Caco-2 (cell line): ENCODE results near the gene EMILIN1. TPM values are rescaled to one million over a fixed set of nuclear protein-coding genes. Genes with fewer than 3 reads are reported as not detected.

Experiments
- BruUV-seq: library from RNA; stranded (reverse); fragments of 400-500 nt; replicated peaks from 2 replicates; lab custom pipeline; 2021; lab: Mats Ljungman, UMichigan
- CTCF ChIA-PET: fragments of 300-600 bp; sonication (Branson Sonifier 250); formaldehyde crosslinking; loops from one replicate; lab custom pipeline; 2022; ENCODE audit warnings: antibody characterized with exemption; lab: Charles Lee
- POLR2A ChIA-PET: fragments of 300-600 bp; sonication (Branson Sonifier 250); formaldehyde crosslinking; loops from one replicate; lab custom pipeline; 2022; ENCODE audit warnings: antibody characterized with exemption; lab: Charles Lee
- DNase-seq, 2 experiments: peaks; one replicate each; pipeline versions ENCODE4 v3.0.0 to v3.0.0-alpha.2; 2020 to 2022
- H3K27me3 ChIP-seq: replicated peaks from 2 replicates; pipeline ENCODE4 v1.6.0; 2011; ENCODE audit warnings: low read length; ENCODE audit not compliant: control insufficient read depth, insufficient read depth
- H3K36me3 ChIP-seq: 2 replicates; pipeline ENCODE4 v1.5.1; 2011; ENCODE audit warnings: low read length; ENCODE audit not compliant: control insufficient read depth, insufficient read depth
- H3K4me1 ChIP-seq: fragments of 250-450 bp; sonication (Bioruptor Pico); 2 replicates; pipeline ENCODE4 v1.5.1; 2020; ENCODE audit warnings: mild to moderate bottlenecking
- H3K4me3 ChIP-seq: 2 replicates; pipeline ENCODE4 v1.5.1; 2011; ENCODE audit warnings: low read depth, mild to moderate bottlenecking, control low read depth, low read length
- H3K9me3 ChIP-seq: fragments of 250-450 bp; sonication (Bioruptor Pico); 2 replicates; pipeline ENCODE4 v1.5.1; 2020; ENCODE audit warnings: mild to moderate bottlenecking, moderate library complexity
- H3K27ac Mint-ChIP-seq: one replicate; pipeline ENCODE4 v1.8.0; 2022; ENCODE audit warnings: mixed read lengths; ENCODE audit not compliant: unreplicated experiment
- H3K27me3 Mint-ChIP-seq: one replicate; pipeline ENCODE4 v1.8.0; 2022; ENCODE audit warnings: mixed read lengths; ENCODE audit not compliant: insufficient read depth, unreplicated experiment
- H3K36me3 Mint-ChIP-seq: one replicate; pipeline ENCODE4 v1.8.0; 2022; ENCODE audit warnings: mild to moderate bottlenecking, mixed read lengths; ENCODE audit not compliant: insufficient read depth, unreplicated experiment
- H3K4me1 Mint-ChIP-seq: one replicate; pipeline ENCODE4 v1.8.0; 2022; ENCODE audit warnings: low read depth, mixed read lengths; ENCODE audit not compliant: unreplicated experiment
- H3K4me3 Mint-ChIP-seq: one replicate; pipeline ENCODE4 v1.8.0; 2022; ENCODE audit warnings: mild to moderate bottlenecking, moderate library complexity, mixed read lengths; ENCODE audit not compliant: unreplicated experiment
- H3K9me3 Mint-ChIP-seq: one replicate; pipeline ENCODE4 v1.8.0; 2022; ENCODE audit warnings: mixed read lengths; ENCODE audit not compliant: unreplicated experiment
- CTCF ChIP-seq, 2 experiments: fragments of 200-600 bp in 1 of 2; IDR thresholded peaks; 1 replicate in 1 of 2; 2 replicates in 1 of 2; pipeline versions ENCODE4 v1.5.1 to v1.8.0; 2011 to 2022; ENCODE audit warnings: antibody characterized with exemption in 1 of 2, control low read depth in 1 of 2, inconsistent platforms in 1 of 2, low read depth in 1 of 2, low read length in 1 of 2, mild to moderate bottlenecking in 1 of 2, moderate library complexity in 1 of 2; ENCODE audit not compliant: insufficient read depth in 1 of 2, severe bottlenecking in 1 of 2, unreplicated experiment in 1 of 2
- intact Hi-C: fragments of 100-400 bp; cut with micrococcal nuclease; formaldehyde crosslinking; loops from one replicate; pipeline ENCODE4 v1.10.0; 2022; ENCODE audit not compliant: unreplicated experiment
- total RNA-seq: library from RNA; stranded (reverse); gene quantifications from 2 replicates; pipeline ENCODE4 v1.2.3, GENCODE V29; 2022

EMILIN1 gene
- total RNA-seq, 1 experiment from 2014 or later: 0.43 TPM

DNA sequence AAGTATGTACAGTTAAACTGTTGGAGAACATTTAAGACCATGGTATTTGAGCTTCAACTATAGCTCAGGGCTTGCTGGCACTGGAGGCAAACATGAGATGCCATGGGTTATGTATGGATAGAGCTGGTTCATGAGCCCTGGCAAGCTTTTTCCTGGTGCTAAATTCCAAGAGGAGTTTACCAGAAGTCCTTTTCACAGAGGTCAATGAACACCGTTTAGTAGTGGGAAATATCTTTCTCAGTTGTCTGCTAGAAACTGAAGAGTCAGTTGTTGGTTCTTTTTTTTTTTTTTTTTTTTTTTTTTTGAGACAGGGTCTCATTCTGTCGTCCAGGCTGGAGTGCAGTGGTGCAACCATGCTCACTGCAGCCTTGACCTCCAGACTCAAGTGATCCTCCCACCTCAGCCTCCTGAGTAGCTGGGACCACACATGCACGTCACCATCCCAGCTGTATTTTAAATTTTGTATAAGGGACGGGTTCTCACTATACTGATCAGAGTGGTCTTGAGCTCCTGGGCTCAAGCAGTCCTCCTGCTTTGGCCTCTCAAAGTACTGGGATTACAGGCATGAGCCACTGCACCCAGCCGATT, 9.5 kb downstream of the EMILIN1 start:
- Mint-ChIP-seq H3K36me3 (no peaks in the 10 kb centered on the region), H3K27me3 (no peaks in the 10 kb centered on the region), H3K9me3 (no peaks in the 10 kb centered on the region), H3K4me1 (peaks cover 12% of the 10 kb centered on the region), H3K4me3 (no peak overlapping the region), H3K27ac (no peak overlapping the region)
- no peak for DNase-seq
- Histone ChIP-seq H3K27me3 (no peaks in the 10 kb centered on the region), H3K4me1 (peaks cover 8% of the 10 kb centered on the region), H3K4me3 (no peak overlapping the region), H3K36me3 (no peaks in the 10 kb centered on the region), H3K9me3 (no peaks in the 10 kb centered on the region)
- POLR2A ChIA-PET: interaction anchor here (0.6 kb wide), 1 partner anchor 39 kb away, joined by 6 read pairs; no protein-coding TSS in a partner anchor
- CTCF ChIA-PET: interaction anchor here (0.6 to 1.7 kb wide), 5 partner anchors 9 to 241 kb away, joined by 3 to 8 read pairs (median 6); no protein-coding TSS in a partner anchor
- intact Hi-C loops: no loop called here
- no peak for TF ChIP-seq CTCF (IDR thresholded peaks at IDR 0.05; ENCODE audit: insufficient read depth in 1 of 2, low read depth in 1 of 2, low read length in 1 of 2, severe bottlenecking in 1 of 2, unreplicated experiment in 1 of 2)
- no TSS peak for BruUV-seq

GRCh38 chr2:27088634-27089033, 10.2 kb downstream of the EMILIN1 start:
- H3K36me3 Mint-ChIP-seq: no peaks in the 10 kb centered on the region
- no peaks in the 10 kb centered on the region for H3K9me3 ChIP-seq
- no peak for TF ChIP-seq CTCF (IDR thresholded peaks at IDR 0.05; ENCODE audit: insufficient read depth in 1 of 2, low read depth in 1 of 2, low read length in 1 of 2, severe bottlenecking in 1 of 2, unreplicated experiment in 1 of 2)
- intact Hi-C loops: no loop called here
- H3K4me3 ChIP-seq: no peak overlapping the region
- BruUV-seq: no TSS peak
- H3K36me3 ChIP-seq: no peaks in the 10 kb centered on the region
- H3K27me3 Mint-ChIP-seq: no peaks in the 10 kb centered on the region
- H3K4me3 Mint-ChIP-seq: no peak overlapping the region
- ChIA-PET POLR2A (no interaction called here), CTCF (interaction anchor here (0.6 kb wide), 1 partner anchor 35 kb away, joined by 3 read pairs; no protein-coding TSS in a partner anchor)
- no peaks in the 10 kb centered on the region for H3K9me3 Mint-ChIP-seq
- peaks cover 14% of the 10 kb centered on the region for H3K4me1 Mint-ChIP-seq
- peaks cover 15% of the 10 kb centered on the region for H3K4me1 ChIP-seq
- no peak for DNase-seq
- no peak overlapping the region for H3K27ac Mint-ChIP-seq
- H3K27me3 ChIP-seq: no peaks in the 10 kb centered on the region

DNA sequence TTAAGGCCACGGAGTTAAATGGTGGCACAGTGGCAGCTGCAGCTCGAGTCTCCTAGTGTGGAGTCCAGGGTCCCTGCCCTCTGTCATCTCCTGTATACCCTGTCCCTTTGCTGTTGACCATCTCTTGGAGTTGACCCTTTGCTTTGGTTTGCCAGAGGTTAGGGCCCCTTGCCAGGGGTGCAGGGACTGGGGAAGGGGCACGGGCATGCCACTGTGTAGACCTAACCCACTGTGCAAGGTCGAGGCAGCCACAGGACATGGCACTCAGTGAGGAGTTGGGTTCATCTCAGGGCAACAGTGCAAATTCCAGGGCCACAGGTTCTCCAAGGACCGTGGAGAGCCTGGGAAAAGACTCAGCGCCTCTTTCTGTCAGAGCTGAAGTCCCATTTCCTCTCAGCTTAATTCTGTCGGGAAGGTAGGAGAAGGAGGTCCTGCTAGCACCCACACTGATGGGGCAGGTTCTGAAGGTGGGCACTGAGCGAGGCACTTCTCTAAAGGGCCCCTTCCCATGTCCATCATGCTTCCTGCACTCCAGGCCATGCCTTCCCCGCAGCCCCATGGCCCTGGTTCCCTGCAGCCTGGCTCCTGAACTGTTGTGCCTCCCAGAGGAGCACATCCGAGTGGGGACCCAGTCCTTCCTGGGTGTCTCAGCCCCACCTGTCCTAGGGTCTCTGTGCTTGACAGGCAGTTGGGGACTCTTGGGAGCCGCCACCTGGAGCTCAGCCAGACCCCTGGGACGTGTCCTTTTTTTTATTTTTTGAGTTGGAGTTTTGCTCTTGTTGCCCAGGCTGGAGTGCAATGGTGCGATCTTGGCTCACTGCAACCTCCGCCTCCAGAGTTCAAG, 10.9 kb downstream of the EMILIN1 start:
- Mint-ChIP-seq H3K27ac (no peak overlapping the region), H3K27me3 (no peaks in the 10 kb centered on the region), H3K4me1 (peaks cover 21% of the 10 kb centered on the region), H3K36me3 (no peaks in the 10 kb centered on the region), H3K4me3 (no peak overlapping the region), H3K9me3 (no peaks in the 10 kb centered on the region)
- DNase-seq: no peak
- Histone ChIP-seq H3K9me3 (no peaks in the 10 kb centered on the region), H3K36me3 (no peaks in the 10 kb centered on the region), H3K27me3 (no peaks in the 10 kb centered on the region), H3K4me1 (peaks cover 22% of the 10 kb centered on the region), H3K4me3 (no peak overlapping the region)
- TF ChIP-seq CTCF (IDR thresholded peaks at IDR 0.05; ENCODE audit: insufficient read depth in 1 of 2, low read depth in 1 of 2, low read length in 1 of 2, severe bottlenecking in 1 of 2, unreplicated experiment in 1 of 2): no peak
- CTCF ChIA-PET: interaction anchor here (0.6 kb wide), 1 partner anchor 549 kb away, joined by 6 read pairs; no protein-coding TSS in a partner anchor
- POLR2A ChIA-PET: no interaction called here
- BruUV-seq: no TSS peak
- intact Hi-C loops: no loop called here
